Adrenal gland (tissue), 12 donors: Measurements from ENCODE around the gene RELT. TPM values are rescaled to one million over a fixed set of nuclear protein-coding genes. Genes with fewer than 3 reads are reported as not detected.
A peak's percentile ranks its signal among the peaks of the same experiment; 100 is the strongest.

Source experiments
- DNase-seq, 7 donors: peaks; one replicate each; pipeline ENCODE4 v3.0.0-alpha.2; 2019 to 2020
- H3K27ac ChIP-seq, 5 donors: fragments of 200-600 bp; sonication (generic) in 4 of 5; 1 replicate in 3 of 5; 2 replicates in 2 of 5; pipeline versions ENCODE4 v1.5.1 to v1.8.0; 2016 to 2020; ENCODE audit warnings: mild to moderate bottlenecking in 1 of 5
- H3K27me3 ChIP-seq: fragments of 200-600 bp; 2 replicates; pipeline ENCODE4 v1.8.0; 2021
- H3K36me3 ChIP-seq, 2 donors: fragments of 200-600 bp; replicated peaks in 1 of 2; 1 replicate in 1 of 2; 2 replicates in 1 of 2; pipeline versions ENCODE4 v1.5.1 to v1.8.0; 2018 to 2022
- H3K4me1 ChIP-seq, 2 donors: fragments of 200-600 bp; replicated peaks in 1 of 2; 1 replicate in 1 of 2; 2 replicates in 1 of 2; pipeline versions ENCODE4 v1.5.1 to v1.8.0; 2018 to 2021
- H3K4me3 ChIP-seq, 4 donors: fragments of 200-600 bp; sonication (generic) in 3 of 4; one replicate each; pipeline ENCODE4 v1.5.1; 2016 to 2018
- H3K9me3 ChIP-seq, 3 donors: fragments of 200-600 bp; sonication (generic) in 1 of 3; replicated peaks in 1 of 3; 1 replicate in 2 of 3; 2 replicates in 1 of 3; pipeline versions ENCODE4 v1.5.1 to v1.8.0; 2016 to 2021
- CTCF ChIP-seq, 6 experiments: fragments of 450-650 bp in 4 of 6; fragments of 200-600 bp in 2 of 6; sonication (generic) in 1 of 6; IDR thresholded peaks; 1 replicate in 5 of 6; 2 replicates in 1 of 6; pipeline versions ENCODE4 v1.5.1 to v1.8.0; 2016 to 2021; ENCODE audit warnings: antibody characterized with exemption in 6 of 6, mild to moderate bottlenecking in 2 of 6, moderate library complexity in 1 of 6
- POLR2A ChIP-seq, 2 donors: fragments of 450-650 bp; IDR thresholded peaks; one replicate each; pipeline ENCODE4 v1.6.1; 2017; ENCODE audit warnings: antibody characterized with exemption in 2 of 2, mild to moderate bottlenecking in 2 of 2, moderate library complexity in 1 of 2
- WGBS, 4 donors: extraction: QIAGEN DNeasy Blood & Tissue Kit in 2 of 4; methylation state at CpG; one replicate each; pipeline versions ENCODE4 v1.1.5 to v1.1.7; 2013 to 2017; 5-methylcytosine and 5-hydroxymethylcytosine counted together
- intact Hi-C, 2 donors: fragments of 100-400 bp; cut with DNase I; formaldehyde crosslinking; loops; one replicate each; pipeline versions ENCODE4 v1.14.1 to v1.15.0; 2022 to 2023
- polyA plus RNA-seq, 3 donors: library from polyadenylated mRNA; stranded (reverse); fragments of 200-250 nt in 2 of 3; fragments of 350-450 nt in 1 of 3; fragmentation: Illumina TruSeq in 1 of 3; extraction: RNeasy Lipid Tissue Mini Kit (QIAGEN cat#74804) in 1 of 3; gene quantifications; one replicate each; pipeline ENCODE4 v1.2.3, GENCODE V29; 2013 to 2014
- total RNA-seq, 9 donors: library from RNA; depleted of rRNA in 4 of 9; stranded (reverse); fragments of >200 nt in 4 of 9; fragments of 120-200 nt in 1 of 9; fragmentation: NEBNext Ultra II Directional in 1 of 9; extraction: Animal tissue kit (Norgen Biotek cat#: 25700) in 1 of 9; gene quantifications; one replicate each; pipeline versions ENCODE4 v1.1.0 to v1.2.4, GENCODE V29; 2013 to 2023
- donor health status: healthy with polysubstance abuse.
- donor health status: Bipolar disorder and iron deficiency.
- donor health status: DM: yes; HTN: yes; CAD: no.
- donor health status: DM: no; HTN: no; CAD: no.
- donor health status: DM: no; HTN: no; CAD: no.
- donor health status: DM: yes; HTN: yes; CAD: no.

RELT gene
- total and polyA plus RNA-seq, 12 donors: 0.73 to 8.7 (median 5.2) TPM

- H3K4me1 ChIP-seq: peaks cover 5% of the 10 kb centered on the region in 2 donors
- TF ChIP-seq POLR2A (IDR thresholded peaks at IDR 0.05) (no peak), CTCF (IDR thresholded peaks at IDR 0.05) (no peak)
- intact Hi-C loops: no loop called here
- H3K4me3 ChIP-seq: no peak overlapping the region
- DNase-seq: no peak
- H3K36me3 ChIP-seq: no peaks in the 10 kb centered on the region
- no peaks in the 10 kb centered on the region for H3K27me3 ChIP-seq
- no peak overlapping the region for H3K27ac ChIP-seq
- 78 to 91% (median 85%) methylated on average over 4 of the region's 4 CpGs for WGBS, 4 donors
- H3K9me3 ChIP-seq: no peaks in the 10 kb centered on the region
Observed at GRCh38 chr11:73374151-73374550, 2.0 kb upstream of the RELT start.

GRCh38 chr11:73375830-73376159, 404 bp upstream of the RELT start:
- Histone ChIP-seq H3K36me3 (no peaks in the 10 kb centered on the region), H3K9me3 (no peaks in the 10 kb centered on the region), H3K27me3 (no peaks in the 10 kb centered on the region), H3K27ac (peak overlapping the region in 4 of 5 donors; percentile 17 to 93 (median 74)), H3K4me3 (no peak overlapping the region), H3K4me1 (peaks cover 5% of the 10 kb centered on the region in 2 donors)
- WGBS, 4 donors: 60 to 69% (median 66%) methylated on average over 5 to 6 of the region's 6 CpGs
- intact Hi-C loops: no loop called here
- DNase-seq: no peak
- TF ChIP-seq POLR2A (IDR thresholded peaks at IDR 0.05) (no peak), CTCF (IDR thresholded peaks at IDR 0.05) (no peak)

- intact Hi-C loops: no loop called here
- no peaks in the 10 kb centered on the region for H3K36me3 ChIP-seq
- TF ChIP-seq POLR2A (IDR thresholded peaks at IDR 0.05) (peak in 1 of 2 donors; percentile 10), CTCF (IDR thresholded peaks at IDR 0.05) (no peak)
- H3K27me3 ChIP-seq: no peaks in the 10 kb centered on the region
- H3K27ac ChIP-seq: peak overlapping the region; percentile 60 to 93 (median 75)
- 8 to 16% (median 8%) methylated on average over 22 to 56 of the region's 56 CpGs for WGBS, 4 donors
- no peaks in the 10 kb centered on the region for H3K9me3 ChIP-seq
- H3K4me1 ChIP-seq: peaks cover 5% of the 10 kb centered on the region in 2 donors
- H3K4me3 ChIP-seq: peak overlapping the region in 3 of 4 donors; percentile 55 to 85 (median 59)
- peak; percentile 51 to 82 (median 65) for DNase-seq
Observed at GRCh38 chr11:73376803-73377629, 817 bp downstream of the RELT start.

GRCh38 chr11:73379189-73379880, 3.1 kb downstream of the RELT start:
- H3K27ac ChIP-seq: no peak overlapping the region
- TF ChIP-seq CTCF (IDR thresholded peaks at IDR 0.05): no peak
- no peak for TF ChIP-seq POLR2A (IDR thresholded peaks at IDR 0.05)
- H3K4me1 ChIP-seq: peaks cover 5 to 22% of the 10 kb centered on the region in 2 donors
- H3K9me3 ChIP-seq: no peaks in the 10 kb centered on the region
- H3K27me3 ChIP-seq: no peaks in the 10 kb centered on the region
- 77 to 90% (median 84%) methylated on average over 10 of the region's 10 CpGs for WGBS, 4 donors
- intact Hi-C loops: no loop called here
- H3K4me3 ChIP-seq: no peak overlapping the region
- DNase-seq: no peak
- no peaks in the 10 kb centered on the region for H3K36me3 ChIP-seq
